Endothelial cell of umbilical vein (primary cell): ENCODE measurements around the gene RASA1.

ENCODE experiments used
- POLR2A ChIP-seq: IDR thresholded peaks from 2 replicates; pipeline ENCODE4 v1.6.1; 2012; ENCODE audit warnings: low read depth, mild to moderate bottlenecking, control low read depth, low read length
- TF ChIP-seq, protein P1 (sequence below), 2 donors: IDR thresholded peaks; 1 replicate in 1 of 2; 2 replicates in 1 of 2; pipeline ENCODE4 v1.5.1; 2011; ENCODE audit warnings: low read length in 2 of 2, mild to moderate bottlenecking in 2 of 2, moderate library complexity in 2 of 2, control low read depth in 1 of 2, inconsistent platforms in 1 of 2, low read depth in 1 of 2; ENCODE audit not compliant: insufficient read depth in 1 of 2; ENCODE audit errors: extremely low read depth in 1 of 2

DNA sequence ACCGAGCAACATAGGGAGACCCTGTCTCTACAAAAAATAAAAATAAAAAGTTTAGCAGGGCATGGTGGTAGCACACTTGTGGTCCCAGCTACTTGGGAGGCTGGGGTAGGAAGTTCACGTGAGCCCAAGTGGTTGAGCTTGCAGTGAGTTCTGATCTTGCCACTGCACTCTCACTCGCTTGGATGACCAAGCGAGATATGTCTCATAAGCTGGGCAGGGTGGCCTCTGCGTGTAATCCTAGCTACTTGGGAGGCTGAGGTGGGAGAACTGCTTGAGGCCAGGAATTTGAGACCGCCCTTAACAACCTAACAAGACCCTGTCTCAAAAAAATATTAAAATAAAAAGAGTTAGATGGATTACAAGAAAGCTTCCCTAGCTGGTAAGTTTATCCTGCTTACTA is 32.5 kb downstream of the RASA1 start:
- TF ChIP-seq, protein P1, sequence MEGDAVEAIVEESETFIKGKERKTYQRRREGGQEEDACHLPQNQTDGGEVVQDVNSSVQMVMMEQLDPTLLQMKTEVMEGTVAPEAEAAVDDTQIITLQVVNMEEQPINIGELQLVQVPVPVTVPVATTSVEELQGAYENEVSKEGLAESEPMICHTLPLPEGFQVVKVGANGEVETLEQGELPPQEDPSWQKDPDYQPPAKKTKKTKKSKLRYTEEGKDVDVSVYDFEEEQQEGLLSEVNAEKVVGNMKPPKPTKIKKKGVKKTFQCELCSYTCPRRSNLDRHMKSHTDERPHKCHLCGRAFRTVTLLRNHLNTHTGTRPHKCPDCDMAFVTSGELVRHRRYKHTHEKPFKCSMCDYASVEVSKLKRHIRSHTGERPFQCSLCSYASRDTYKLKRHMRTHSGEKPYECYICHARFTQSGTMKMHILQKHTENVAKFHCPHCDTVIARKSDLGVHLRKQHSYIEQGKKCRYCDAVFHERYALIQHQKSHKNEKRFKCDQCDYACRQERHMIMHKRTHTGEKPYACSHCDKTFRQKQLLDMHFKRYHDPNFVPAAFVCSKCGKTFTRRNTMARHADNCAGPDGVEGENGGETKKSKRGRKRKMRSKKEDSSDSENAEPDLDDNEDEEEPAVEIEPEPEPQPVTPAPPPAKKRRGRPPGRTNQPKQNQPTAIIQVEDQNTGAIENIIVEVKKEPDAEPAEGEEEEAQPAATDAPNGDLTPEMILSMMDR (IDR thresholded peaks at IDR 0.05; ENCODE audit: extremely low read depth in 1 of 2, insufficient read depth in 1 of 2, low read depth in 1 of 2, low read length in 2 of 2): no peak
- no peak for TF ChIP-seq POLR2A
